NCI-H526 treated with DMSO at 0.1 percent for 48 hours (cell line): ENCODE data around the gene MIER1.
A peak's percentile ranks its signal among the peaks of the same experiment; 100 is the strongest.
"Not testable (repeated sequence)": the region's sequence is repeated elsewhere in the genome, so short reads cannot be mapped to it uniquely, and the experiment has no call there.

ENCODE experiments used
- DNase-seq: peaks from one replicate; lab custom pipeline; 2025; lab: John Stamatoyannopoulos, UW

The MIER1 gene

GRCh38 chr1:66938613-66939012, 13.8 kb downstream of the MIER1 start:
- DNase-seq, result no peak

- no peak for DNase-seq
These were observed 16.2 kb downstream of the MIER1 start for GRCh38 chr1:66940981-66941380.

- no peak for DNase-seq
These were observed 18.7 kb downstream of the MIER1 start for GRCh38 chr1:66943361-66943969.

GRCh38 chr1:66944330-66945274, 19.8 kb downstream of the MIER1 start:
- DNase-seq, result no peak

- DNase-seq, result no peak
These were observed 20.5 kb downstream of the MIER1 start for GRCh38 chr1:66945316-66945715.

- no peak for DNase-seq
These were observed 22.5 kb downstream of the MIER1 start for GRCh38 chr1:66947267-66947666.

GRCh38 chr1:66951513-66951912, 26.7 kb downstream of the MIER1 start:
- DNase-seq, result no peak

GRCh38 chr1:66954208-66954607, 29.4 kb downstream of the MIER1 start:
- no peak for DNase-seq

GRCh38 chr1:66957938-66958337, 33.1 kb downstream of the MIER1 start:
- DNase-seq, result no peak

- not testable (repeated sequence) for DNase-seq
These were observed 41.5 kb downstream of the MIER1 start for GRCh38 chr1:66966188-66966873.

- DNase-seq, result no peak
These were observed 43.8 kb downstream of the MIER1 start for GRCh38 chr1:66968574-66968973.

- DNase-seq, result no peak
These were observed 53.4 kb downstream of the MIER1 start for GRCh38 chr1:66978201-66978600.

GRCh38 chr1:66979621-66980020, 54.8 kb downstream of the MIER1 start:
- DNase-seq, result not testable (repeated sequence)

GRCh38 chr1:66980745-66981367, 56.1 kb downstream of the MIER1 start:
- no peak for DNase-seq

GRCh38 chr1:66981679-66982078, 56.9 kb downstream of the MIER1 start:
- DNase-seq, result no peak

GRCh38 chr1:66982561-66983260, 57.9 kb downstream of the MIER1 start:
- no peak for DNase-seq

- no peak for DNase-seq
These were observed 59.7 kb downstream of the MIER1 start for GRCh38 chr1:66984491-66984890.

GRCh38 chr1:66985835-66986234, 61.0 kb downstream of the MIER1 start:
- DNase-seq, result no peak

- DNase-seq, result no peak
These were observed 68.3 kb downstream of the MIER1 start for GRCh38 chr1:66993076-66993475.

- DNase-seq, result peak; percentile 73
These were observed 71.4 kb downstream of the MIER1 start for GRCh38 chr1:66996018-66996682.

GRCh38 chr1:66998972-66999371, 74.2 kb downstream of the MIER1 start:
- no peak for DNase-seq
